HS-5 (cell line): ENCODE data around the gene MRPL11.
"Not testable (repeated sequence)": the region's sequence is repeated elsewhere in the genome, so short reads cannot be mapped to it uniquely, and the experiment has no call there.

Source experiments
- DNase-seq: peaks from one replicate; pipeline ENCODE4 v3.0.0-alpha.2; 2012; ENCODE audit warnings: low read depth

Gene MRPL11

GRCh38 chr11:66467034-66467659, 28.5 kb upstream of the MRPL11 start:
- DNase-seq: no peak

DNA sequence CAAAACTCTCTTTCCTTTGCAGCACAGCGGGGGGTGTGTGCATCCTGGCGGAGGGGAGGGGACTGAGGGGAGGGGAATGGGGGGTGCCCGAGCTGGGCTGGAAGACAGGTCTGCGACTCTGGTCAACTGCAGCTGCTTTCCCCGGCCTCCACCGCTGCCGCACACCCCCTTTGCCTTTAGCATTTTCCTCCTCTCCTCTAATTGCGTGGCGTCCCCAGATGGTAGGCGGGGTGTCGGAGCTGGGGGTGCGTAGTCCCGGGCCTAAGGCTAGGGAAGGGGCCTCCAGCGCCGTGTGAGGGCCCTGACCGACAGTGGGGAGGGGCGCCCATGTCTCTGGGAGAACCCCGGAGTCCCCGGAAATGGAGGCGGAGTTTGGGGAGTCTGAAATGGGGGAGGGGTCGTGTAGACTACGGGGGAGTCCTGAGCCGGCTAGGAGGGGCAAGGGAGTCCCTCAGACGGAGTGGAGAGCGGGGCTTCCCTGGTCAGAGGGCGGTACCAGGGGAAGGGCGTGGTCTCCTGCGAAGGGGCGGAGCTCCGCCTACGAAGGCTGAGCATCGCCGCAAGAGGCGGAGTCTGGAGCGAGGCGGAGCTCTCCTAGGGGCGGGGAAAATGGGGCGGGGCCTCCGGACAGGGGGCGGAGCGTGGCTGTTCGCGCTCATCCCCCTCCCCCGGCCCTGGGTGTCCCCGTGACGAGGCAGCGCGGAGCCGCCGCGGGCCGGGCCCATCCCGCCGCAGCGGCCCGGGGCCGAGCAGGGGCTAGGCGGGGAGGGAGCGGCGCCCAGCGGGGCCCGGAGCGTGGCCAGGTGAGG, 27.8 kb upstream of the MRPL11 start, which contains the start of gene PELI3:
Gene PELI3 (plus strand): TSS at position 681 of the 809 bp plus-strand sequence. CDS start 1,224 bp downstream, outside the sequence.
- DNase-seq: peak; percentile 43

DNA sequence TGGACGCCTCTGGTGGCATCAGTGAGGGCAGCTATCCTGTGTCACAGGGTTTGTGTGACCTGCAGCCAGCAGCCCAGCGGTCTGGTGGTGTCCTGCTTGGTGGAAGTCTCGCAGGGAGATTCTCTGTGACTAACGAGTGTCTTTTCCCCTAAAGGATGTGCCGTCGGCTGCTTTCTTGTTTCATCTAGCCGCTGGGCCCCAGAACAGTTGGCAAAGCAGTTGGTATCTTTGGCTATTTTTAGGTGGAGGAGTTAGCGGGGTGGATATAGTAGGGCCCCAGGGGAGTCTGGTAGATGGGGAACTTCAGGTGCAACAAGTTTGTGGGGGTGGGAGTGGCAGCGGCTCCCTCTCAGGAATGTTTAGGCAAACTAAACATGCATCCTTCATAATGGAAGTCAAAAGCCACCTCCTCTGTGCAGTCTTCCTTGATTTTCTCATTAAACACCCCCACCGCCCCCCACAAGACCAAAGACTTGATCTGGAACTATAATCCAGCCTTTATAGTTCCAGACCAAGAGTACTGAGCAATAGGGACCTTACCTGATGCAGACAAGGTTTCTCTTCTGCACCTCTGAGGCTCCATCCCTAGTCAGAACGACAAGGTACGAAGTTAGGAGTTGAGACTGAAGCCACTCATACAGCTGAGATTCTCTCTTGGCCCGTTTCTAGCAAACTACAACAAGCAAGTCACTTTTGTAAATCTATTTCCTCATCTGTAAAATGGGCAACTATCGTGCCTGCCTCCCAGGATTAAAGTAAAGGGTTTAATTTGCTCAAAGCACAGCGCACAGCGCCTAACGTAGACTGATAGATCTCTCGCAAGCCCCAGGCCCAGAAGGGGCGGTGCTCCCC, 27.0 kb upstream of the MRPL11 start:
- DNase-seq: no peak

DNA sequence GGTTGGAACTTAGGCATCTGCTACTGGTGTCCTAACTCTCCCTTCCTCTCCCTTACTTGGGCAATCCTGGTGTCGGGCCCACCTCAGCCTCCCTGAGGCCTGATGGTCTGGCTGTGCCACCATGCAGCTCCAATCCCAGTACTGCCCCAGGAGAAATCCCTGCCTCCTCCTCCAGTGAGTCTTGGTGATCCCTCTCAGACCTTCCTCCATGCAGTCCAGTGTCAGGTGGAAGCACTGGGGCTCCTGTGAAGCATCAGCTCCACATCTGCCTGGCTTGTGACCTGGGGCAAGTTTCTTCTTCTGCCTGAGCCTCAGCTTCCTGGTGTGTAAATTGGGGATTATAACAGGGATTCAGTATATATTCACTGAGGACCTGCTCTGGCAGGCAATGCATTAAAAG, 26.3 kb upstream of the MRPL11 start:
- no peak for DNase-seq

- DNase-seq: not testable (repeated sequence)
Measured at GRCh38 chr11:66464116-66464515, 25.5 kb upstream of the MRPL11 start.

GRCh38 chr11:66462911-66463310, 24.3 kb upstream of the MRPL11 start:
- DNase-seq: no peak

DNA sequence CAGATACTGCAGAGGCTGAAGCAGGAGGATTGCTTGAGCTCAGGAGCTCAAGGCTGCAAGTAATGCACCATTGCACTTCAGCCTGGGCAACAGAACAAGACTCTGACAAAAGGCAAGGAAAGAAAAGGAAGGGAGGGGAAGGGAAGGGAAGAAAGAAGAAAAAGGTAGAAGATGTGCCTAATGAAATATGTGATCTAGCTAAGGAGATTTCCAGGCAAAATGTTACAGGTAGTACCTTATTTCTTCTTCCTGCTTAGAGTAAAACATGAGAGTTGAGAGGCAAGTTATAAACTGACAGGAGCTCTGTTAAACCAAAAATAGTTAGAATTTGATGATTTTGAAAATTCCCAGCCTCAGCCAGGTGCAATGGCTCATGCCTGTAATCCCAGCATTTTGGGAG, 23.4 kb upstream of the MRPL11 start:
- DNase-seq: no peak

DNA sequence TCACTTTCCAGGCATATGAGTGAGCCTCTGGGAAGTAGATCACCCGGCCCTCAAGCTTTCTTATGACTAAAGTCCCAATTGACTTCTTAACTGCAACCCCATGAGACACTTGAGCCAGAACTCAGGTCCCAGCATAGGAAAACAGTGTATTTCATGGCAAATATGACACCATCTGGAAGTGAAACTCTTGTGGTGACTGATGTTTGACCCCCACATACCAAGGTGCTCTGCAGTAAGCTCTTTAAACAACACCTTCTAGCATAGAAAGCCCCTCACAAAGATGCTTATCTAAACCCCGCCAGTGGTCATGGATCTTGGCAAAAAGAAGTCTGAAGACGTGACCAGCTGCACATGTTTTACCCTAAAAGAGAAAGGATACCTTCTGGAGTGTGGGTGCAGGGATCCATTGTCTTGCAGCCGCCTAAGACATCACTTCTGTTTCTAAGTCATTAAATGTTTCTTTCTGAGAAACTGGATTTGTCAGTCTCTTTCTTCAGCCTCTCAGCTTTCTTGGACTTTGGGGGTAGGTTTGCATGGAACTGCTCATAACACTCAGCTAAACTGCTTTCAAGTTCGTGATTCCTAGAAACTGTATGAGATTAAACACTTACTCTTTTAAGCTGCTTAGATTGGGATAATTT, 20.6 kb upstream of the MRPL11 start:
- DNase-seq: no peak

DNA sequence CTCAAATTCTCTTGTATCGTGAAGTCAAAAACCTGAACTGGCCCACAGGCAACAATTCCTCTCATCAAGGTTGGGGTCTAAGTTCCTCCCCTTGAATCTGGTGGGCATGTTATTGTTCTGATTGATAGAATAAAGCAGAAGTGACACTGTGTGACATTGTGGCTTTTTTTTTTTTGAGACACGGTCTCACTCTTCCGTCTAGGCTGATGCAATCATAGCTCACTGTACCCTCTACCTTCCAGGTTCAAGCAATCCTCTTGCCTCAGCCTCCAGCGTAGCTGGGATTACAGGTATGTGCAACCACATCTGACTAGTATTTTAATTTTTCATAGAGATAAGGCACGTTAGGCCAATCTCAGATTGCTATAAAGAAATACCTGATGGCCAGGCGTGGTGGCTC, 19.2 kb upstream of the MRPL11 start:
- DNase-seq: no peak

DNA sequence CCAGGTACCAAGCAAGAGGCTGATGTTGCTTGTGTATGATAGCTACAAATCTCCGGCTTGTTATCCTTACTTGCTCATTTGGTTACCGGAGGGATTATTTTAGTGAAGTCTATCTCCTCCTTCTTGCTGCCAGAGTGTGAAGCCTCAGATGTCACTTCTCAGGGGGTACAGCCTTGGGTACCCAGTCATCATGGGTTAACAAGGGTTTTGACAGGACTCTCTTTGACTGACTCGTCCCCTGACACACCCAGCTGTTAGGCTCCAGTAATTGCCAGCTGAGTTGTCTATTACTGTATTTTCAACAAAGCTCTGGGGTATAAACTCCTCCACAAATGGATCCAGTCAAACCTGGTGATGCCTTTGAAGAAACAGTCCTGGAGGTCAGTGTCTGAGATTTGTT, 16.2 kb upstream of the MRPL11 start:
- no peak for DNase-seq

GRCh38 chr11:66454247-66454646, 15.6 kb upstream of the MRPL11 start:
- no peak for DNase-seq

- DNase-seq: no peak
Measured at GRCh38 chr11:66451663-66452062, 13.0 kb upstream of the MRPL11 start.

- DNase-seq: no peak
Measured at GRCh38 chr11:66450560-66450959, 11.9 kb upstream of the MRPL11 start.

DNA sequence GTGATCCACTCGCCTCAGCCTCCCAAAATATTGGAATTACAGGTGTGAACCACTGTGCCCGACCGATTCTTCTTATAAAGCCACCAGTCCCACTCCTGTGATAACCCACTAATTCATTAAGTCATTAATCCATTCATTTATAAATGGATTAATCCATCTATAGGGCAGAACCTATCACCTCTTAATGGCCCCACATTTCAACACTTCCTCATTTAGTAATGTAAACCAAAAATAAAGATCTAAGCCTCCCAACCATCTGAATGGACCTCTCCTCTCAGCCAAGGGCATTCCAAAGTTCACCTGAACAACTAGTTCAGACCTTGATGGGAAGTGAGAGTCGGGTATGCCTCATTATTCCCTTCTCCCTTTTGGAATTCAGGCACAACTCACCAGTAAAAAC, 9.9 kb upstream of the MRPL11 start:
- no peak for DNase-seq

DNA sequence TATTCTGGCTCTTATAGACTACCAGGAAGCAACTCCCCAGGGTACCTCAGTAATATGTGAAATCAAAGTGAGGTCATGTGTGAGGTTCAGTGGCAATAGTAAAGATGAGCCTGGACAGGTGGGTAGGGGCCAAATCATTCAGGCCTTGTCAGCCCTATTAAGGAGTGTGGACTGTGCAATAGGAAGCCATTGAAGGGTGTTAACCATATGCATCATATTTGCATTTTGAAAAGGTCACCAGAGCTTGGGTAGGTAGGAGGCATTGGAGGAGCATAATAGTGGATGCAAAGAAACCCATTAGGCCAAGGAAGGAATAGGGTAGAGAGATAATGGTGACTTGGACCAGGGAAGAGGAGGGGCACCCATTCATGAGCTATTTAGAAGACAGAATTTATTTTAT, 8.4 kb upstream of the MRPL11 start:
- no peak for DNase-seq

DNA sequence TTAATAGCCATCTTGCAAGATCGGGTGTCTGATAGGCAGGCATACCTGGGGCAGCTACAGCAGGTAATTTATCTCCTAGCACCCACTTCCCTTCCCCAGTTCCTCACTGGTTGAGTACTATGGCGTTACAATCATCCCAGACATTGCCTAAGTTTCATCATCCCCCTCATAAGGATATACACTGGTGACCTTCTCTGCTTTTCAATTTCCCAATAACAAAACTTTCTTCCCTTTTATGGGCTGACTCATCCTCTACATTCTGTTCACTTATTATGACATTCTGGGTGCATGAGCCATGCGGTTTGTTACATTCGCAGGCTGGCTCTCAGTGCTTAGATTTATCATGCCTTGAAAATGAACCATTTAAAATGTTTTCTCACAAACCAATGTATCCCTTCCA, 5.0 kb upstream of the MRPL11 start:
- peak; percentile 93 for DNase-seq

- not testable (repeated sequence) for DNase-seq
Measured at GRCh38 chr11:66440940-66441282, 2.3 kb upstream of the MRPL11 start.

DNA sequence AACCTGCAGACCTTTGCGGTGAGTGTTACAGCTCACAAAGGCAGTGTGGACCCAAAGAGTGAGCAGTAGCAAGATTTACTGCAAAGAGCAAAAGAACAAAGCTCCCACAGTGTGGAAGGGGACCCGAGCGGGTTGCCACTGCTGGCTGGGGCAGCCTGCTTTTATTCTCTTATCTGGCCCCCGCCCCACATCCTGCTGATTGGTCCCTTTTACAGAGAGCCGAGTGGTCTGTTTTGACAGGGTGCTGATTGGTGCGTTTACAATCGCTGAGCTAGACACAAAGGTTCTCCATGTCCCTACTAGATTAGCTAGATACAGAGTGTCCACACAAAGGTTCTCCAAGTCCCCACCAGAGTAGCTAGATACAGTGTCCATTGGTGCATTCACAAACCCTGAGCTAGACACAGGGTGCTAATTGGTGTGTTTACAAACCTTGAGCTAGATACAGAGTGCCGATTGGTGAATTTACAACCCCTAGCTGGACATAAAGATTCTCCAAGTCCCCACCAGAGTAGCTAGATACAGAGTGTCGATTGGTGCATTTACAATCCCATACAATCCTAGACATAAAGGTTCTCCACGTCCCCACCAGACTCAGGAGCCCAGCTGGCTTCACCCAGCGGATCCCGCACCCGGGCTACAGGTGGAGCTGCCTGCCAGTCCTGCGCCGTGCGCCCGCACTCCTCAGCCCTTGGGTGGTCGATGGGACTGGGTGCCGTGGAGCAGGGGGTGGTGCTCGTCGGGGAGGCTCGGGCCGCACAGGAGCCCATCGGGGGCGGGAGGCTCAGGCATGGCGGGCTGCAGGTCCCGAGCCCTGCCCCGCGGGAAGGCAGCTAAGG, 1.7 kb upstream of the MRPL11 start:
- DNase-seq: not testable (repeated sequence)

DNA sequence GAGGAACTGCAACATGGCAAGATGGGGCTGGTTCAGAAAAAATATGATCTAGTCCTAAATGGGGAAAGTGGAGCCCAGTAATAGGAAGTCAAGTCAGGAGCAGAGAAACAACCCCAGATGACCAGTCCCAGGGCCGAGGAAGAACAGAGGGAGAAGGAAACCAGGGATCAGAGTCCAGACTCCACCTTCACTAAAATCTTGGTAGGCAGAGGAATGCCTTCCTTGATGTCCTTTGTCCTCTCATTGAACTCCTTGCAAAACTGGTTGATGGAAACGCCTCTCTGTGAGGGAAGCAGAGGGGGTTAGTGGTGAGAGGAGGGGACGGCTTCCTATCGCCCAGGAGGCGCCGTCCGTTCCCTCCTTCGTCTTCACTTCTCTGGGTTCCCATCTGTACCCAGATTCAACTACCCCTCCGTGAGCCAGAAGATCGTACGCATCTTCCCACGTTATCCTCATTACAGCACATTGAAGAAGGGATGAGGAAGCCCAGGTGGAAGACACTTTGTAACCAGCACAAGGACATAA, 607 bp downstream of the MRPL11 start:
- no peak for DNase-seq

DNA sequence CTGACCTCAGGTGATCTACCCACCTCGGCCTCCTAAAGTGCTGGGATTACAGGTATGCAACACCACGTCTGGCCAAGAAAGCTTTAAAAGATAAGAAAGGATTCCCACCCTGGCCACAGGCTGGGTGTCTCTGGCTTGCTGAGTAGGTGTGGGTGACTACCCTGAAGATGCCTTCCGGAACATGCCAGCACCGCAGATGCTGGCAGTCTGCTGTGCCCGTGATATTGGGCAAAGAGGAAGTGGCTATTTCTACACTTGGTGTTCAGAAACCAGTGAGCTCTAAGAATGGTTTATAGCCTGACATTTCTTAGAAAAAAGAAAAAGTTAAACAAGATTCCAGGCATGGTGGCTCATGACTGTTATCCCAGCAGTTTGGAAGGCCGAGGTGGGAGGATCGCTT, 6.1 kb downstream of the MRPL11 start:
- DNase-seq: no peak

DNA sequence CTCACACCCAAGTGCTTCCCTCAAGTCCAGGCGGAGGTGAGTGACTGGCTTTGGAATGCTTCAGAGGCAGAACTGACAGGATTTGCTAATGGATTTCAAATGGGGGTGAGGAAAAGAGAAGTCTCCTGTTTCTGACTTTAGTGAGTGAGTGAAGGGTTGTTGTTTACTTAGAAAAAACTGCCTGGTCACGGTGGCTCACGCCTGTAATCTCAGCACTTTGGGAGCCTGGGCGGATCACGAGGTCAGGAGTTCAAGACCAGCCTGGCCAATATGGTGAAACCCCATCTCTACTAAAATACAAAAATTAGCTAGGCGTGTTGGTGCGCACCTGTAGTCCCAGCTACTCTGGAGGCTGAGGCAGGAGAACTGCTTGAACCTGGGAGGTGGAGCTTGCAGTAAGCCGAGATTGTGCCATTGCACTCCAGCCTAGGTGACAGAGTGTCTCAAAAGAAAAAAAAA, 6.7 kb downstream of the MRPL11 start:
- DNase-seq: not testable (repeated sequence)
